HEK293 (cell line): Measurements from ENCODE around the gene CLCNKA.
A peak's percentile ranks its signal among the peaks of the same experiment; 100 is the strongest.

Experiments
- CTCF ChIP-seq: fragments of 450-650 bp; formaldehyde crosslinking; IDR thresholded peaks from 2 replicates; pipeline ENCODE4 v1.5.1; 2016; ENCODE audit warnings: missing biosample characterization, missing genetic modification characterization
- HOXA7 ChIP-seq: sonication (generic); formaldehyde crosslinking; IDR thresholded peaks from 2 replicates; pipeline ENCODE4 v1.8.1; 2022; ENCODE audit warnings: missing genetic modification reagents, borderline replicate concordance
- SCRT1 ChIP-seq: fragments of 450-650 bp; formaldehyde crosslinking; IDR thresholded peaks from 2 replicates; pipeline ENCODE4 v1.5.1; 2016; ENCODE audit warnings: missing biosample characterization, missing genetic modification characterization, borderline replicate concordance
- SETDB1 ChIP-seq: IDR thresholded peaks from one replicate; pipeline ENCODE4 v1.6.1; 2017; ENCODE audit warnings: mild to moderate bottlenecking, low read length, moderate library complexity, mixed read lengths; ENCODE audit not compliant: insufficient read length
- SP7 ChIP-seq: fragments of 450-650 bp; formaldehyde crosslinking; IDR thresholded peaks from 2 replicates; pipeline ENCODE4 v1.5.1; 2016; ENCODE audit warnings: missing biosample characterization, missing genetic modification characterization
- TRIM28 ChIP-seq: IDR thresholded peaks from 2 replicates; pipeline ENCODE4 v1.6.1; 2011; ENCODE audit warnings: low read length, control low read depth, borderline replicate concordance
- YY1 ChIP-seq: fragments of 450-650 bp; formaldehyde crosslinking; IDR thresholded peaks from 2 replicates; pipeline ENCODE4 v1.5.1; 2018; ENCODE audit warnings: missing biosample characterization, missing genetic modification characterization
- ZBTB10 ChIP-seq: fragments of 450-650 bp; formaldehyde crosslinking; IDR thresholded peaks from 2 replicates; pipeline ENCODE4 v1.5.1; 2016; ENCODE audit warnings: missing biosample characterization, missing genetic modification characterization
- ZIC2 ChIP-seq: fragments of 450-650 bp; formaldehyde crosslinking; IDR thresholded peaks from 2 replicates; pipeline ENCODE4 v1.5.1; 2016; ENCODE audit warnings: missing biosample characterization, missing genetic modification characterization
- ZNF132 ChIP-seq: fragments of 450-650 bp; formaldehyde crosslinking; IDR thresholded peaks from 2 replicates; pipeline ENCODE4 v1.5.1; 2017; ENCODE audit warnings: missing biosample characterization, missing genetic modification characterization, borderline replicate concordance
- ZNF16 ChIP-seq: fragments of 450-650 bp; formaldehyde crosslinking; IDR thresholded peaks from 2 replicates; pipeline ENCODE4 v1.5.1; 2016; ENCODE audit warnings: low read depth, missing biosample characterization, missing genetic modification characterization
- ZNF302 ChIP-seq: fragments of 450-650 bp; formaldehyde crosslinking; IDR thresholded peaks from 2 replicates; pipeline ENCODE4 v1.5.1; 2016; ENCODE audit warnings: missing biosample characterization, missing genetic modification characterization, low read depth
- ZNF341 ChIP-seq: fragments of 450-650 bp; formaldehyde crosslinking; IDR thresholded peaks from 2 replicates; pipeline ENCODE4; 2016; ENCODE audit warnings: low read depth, missing biosample characterization, missing genetic modification characterization
- ZNF398 ChIP-seq: fragments of 450-650 bp; formaldehyde crosslinking; IDR thresholded peaks from 2 replicates; pipeline ENCODE4 v1.5.1; 2017; ENCODE audit warnings: missing biosample characterization, missing genetic modification characterization
- ZNF513 ChIP-seq: fragments of 450-650 bp; IDR thresholded peaks from 2 replicates; pipeline ENCODE4 v1.5.1; 2018; ENCODE audit warnings: missing biosample characterization, missing genetic modification characterization
- ZNF518A ChIP-seq: fragments of 450-650 bp; formaldehyde crosslinking; conservative IDR thresholded peaks from 2 replicates; pipeline ENCODE4 v1.5.1; 2016; ENCODE audit warnings: low read depth, missing biosample characterization, missing genetic modification characterization
- ZNF529 ChIP-seq: fragments of 450-650 bp; formaldehyde crosslinking; IDR thresholded peaks from 2 replicates; pipeline ENCODE4 v1.5.1; 2017; ENCODE audit warnings: missing genetic modification characterization, missing biosample characterization; ENCODE audit not compliant: insufficient replicate concordance
- ZNF548 ChIP-seq: fragments of 450-650 bp; formaldehyde crosslinking; IDR thresholded peaks from 2 replicates; pipeline ENCODE4 v1.5.1; 2016; ENCODE audit warnings: missing biosample characterization, missing genetic modification characterization
- ZNF580 ChIP-seq: fragments of 450-650 bp; formaldehyde crosslinking; IDR thresholded peaks from 2 replicates; pipeline ENCODE4 v1.5.1; 2016; ENCODE audit warnings: missing biosample characterization, missing genetic modification characterization
- ZNF664 ChIP-seq: fragments of 450-650 bp; formaldehyde crosslinking; IDR thresholded peaks from 2 replicates; pipeline ENCODE4 v1.5.1; 2016; ENCODE audit warnings: missing biosample characterization, missing genetic modification characterization
- ZNF701 ChIP-seq: fragments of 450-650 bp; formaldehyde crosslinking; IDR thresholded peaks from 2 replicates; pipeline ENCODE4 v1.5.1; 2016; ENCODE audit warnings: missing biosample characterization, missing genetic modification characterization
- ZNF791 ChIP-seq: fragments of 450-650 bp; formaldehyde crosslinking; IDR thresholded peaks from 2 replicates; pipeline ENCODE4 v1.5.1; 2016; ENCODE audit warnings: missing biosample characterization, missing genetic modification characterization
- ZNF830 ChIP-seq: fragments of 450-650 bp; IDR thresholded peaks from 2 replicates; pipeline ENCODE4 v1.5.0; 2018; ENCODE audit warnings: missing biosample characterization, missing genetic modification characterization, low read depth, mild to moderate bottlenecking, moderate library complexity

Gene CLCNKA

GRCh38 chr1:15975805-15976680, 45.8 kb upstream of the CLCNKA start, which contains the start of gene ZBTB17 (continued):
- TF ChIP-seq ZNF518A (tag by site-specific recombination): peak; percentile 89
- TF ChIP-seq SCRT1: no peak
- no peak for TF ChIP-seq ZNF513 (tag by site-specific recombination)
- no peak for TF ChIP-seq ZNF548
- TF ChIP-seq ZNF791 (tag by site-specific recombination): no peak
- TF ChIP-seq ZNF830: no peak
- peak; percentile 97 for TF ChIP-seq ZNF341
- TF ChIP-seq ZNF580 (tag by site-specific recombination): peak; percentile 79
- TF ChIP-seq ZNF16 (tag by site-specific recombination): no peak
- no peak for TF ChIP-seq ZNF529 (tag by site-specific recombination)
- TF ChIP-seq ZNF132 (tag by site-specific recombination): no peak
- TF ChIP-seq ZNF398 (tag by site-specific recombination): peak; percentile 46
- TF ChIP-seq SETDB1: no peak
- TF ChIP-seq HOXA7 (CRISPR knock-in tag): no peak
- peak; percentile 56 for TF ChIP-seq ZIC2 (tag by site-specific recombination)
- TF ChIP-seq ZNF302 (tag by site-specific recombination): no peak
- TF ChIP-seq TRIM28: no peak
- TF ChIP-seq ZBTB10 (tag by site-specific recombination): peak; percentile 87; the same call in 1 of the 2 replicates
- peak; percentile 75 for TF ChIP-seq SP7 (tag by site-specific recombination)
- TF ChIP-seq YY1 (tag by site-specific recombination): peak; percentile 99
- TF ChIP-seq ZNF664: no peak
- no peak for TF ChIP-seq ZNF701 (tag by site-specific recombination)
- TF ChIP-seq CTCF (tag by site-specific recombination): no peak; the same call in 1 of the 2 replicates
